Mucosa of rectum (tissue), 2 donors: ENCODE results near the gene ARHGAP6.

ENCODE experiments used
- H3K27ac ChIP-seq, 2 donors: one replicate each; pipeline ENCODE4 v1.7.0; 2013; ENCODE audit warnings: inconsistent platforms in 2 of 2, low read depth in 2 of 2, low read length in 2 of 2
- H3K27me3 ChIP-seq, 2 donors: one replicate each; pipeline ENCODE4 v1.7.0; 2013; ENCODE audit warnings: low read length in 2 of 2; ENCODE audit not compliant: control insufficient read depth in 2 of 2, insufficient read depth in 2 of 2
- H3K36me3 ChIP-seq, 2 donors: one replicate each; pipeline ENCODE4 v1.7.0; 2013; ENCODE audit warnings: low read length in 2 of 2; ENCODE audit not compliant: control insufficient read depth in 2 of 2, insufficient read depth in 2 of 2
- H3K4me1 ChIP-seq, 2 donors: one replicate each; pipeline ENCODE4 v1.7.0; 2013; ENCODE audit warnings: low read length in 2 of 2, mild to moderate bottlenecking in 1 of 2; ENCODE audit not compliant: control insufficient read depth in 2 of 2, insufficient read depth in 2 of 2
- H3K4me3 ChIP-seq, 2 donors: one replicate each; pipeline ENCODE4 v1.7.0; 2013; ENCODE audit warnings: low read length in 2 of 2
- H3K9ac ChIP-seq, 2 donors: one replicate each; pipeline ENCODE4 v1.7.0; 2013; ENCODE audit warnings: low read length in 2 of 2, low read depth in 1 of 2, mild to moderate bottlenecking in 1 of 2
- H3K9me3 ChIP-seq, 2 donors: one replicate each; pipeline ENCODE4 v1.7.0; 2013; ENCODE audit warnings: low read length in 2 of 2; ENCODE audit not compliant: control insufficient read depth in 2 of 2
- donor health status: healthy.
- donor health status: Normal muscosa, but diverticular disease.

ARHGAP6 gene

GRCh38 chrX:11611161-11611560, 54.6 kb downstream of the ARHGAP6 start:
- Histone ChIP-seq H3K9ac (no peak overlapping the region), H3K4me3 (no peak overlapping the region), H3K27ac (no peak overlapping the region), H3K9me3 (no peaks in the 10 kb centered on the region), H3K36me3 (no peaks in the 10 kb centered on the region), H3K27me3 (no peaks in the 10 kb centered on the region), H3K4me1 (no peaks in the 10 kb centered on the region)

- Histone ChIP-seq H3K27me3 (no peaks in the 10 kb centered on the region), H3K36me3 (no peaks in the 10 kb centered on the region)
Observed at GRCh38 chrX:11609109-11609508, 56.6 kb downstream of the ARHGAP6 start.

GRCh38 chrX:11606408-11606807, 59.3 kb downstream of the ARHGAP6 start:
- Histone ChIP-seq H3K36me3 (no peaks in the 10 kb centered on the region), H3K9me3 (no peaks in the 10 kb centered on the region), H3K4me3 (no peak overlapping the region), H3K9ac (no peak overlapping the region), H3K27ac (no peak overlapping the region), H3K4me1 (no peaks in the 10 kb centered on the region), H3K27me3 (no peaks in the 10 kb centered on the region)

More at GRCh38 chrX:11609109-11609508, 56.6 kb downstream of the ARHGAP6 start:
- Histone ChIP-seq H3K9ac (no peak overlapping the region), H3K9me3 (no peaks in the 10 kb centered on the region), H3K4me1 (no peaks in the 10 kb centered on the region), H3K4me3 (no peak overlapping the region), H3K27ac (no peak overlapping the region)

- no peaks in the 10 kb centered on the region for H3K27me3 ChIP-seq
Observed at GRCh38 chrX:11600578-11600977, 65.1 kb downstream of the ARHGAP6 start.

GRCh38 chrX:11597479-11597878, 68.2 kb downstream of the ARHGAP6 start:
- Histone ChIP-seq H3K9me3 (no peaks in the 10 kb centered on the region), H3K9ac (no peak overlapping the region), H3K36me3 (no peaks in the 10 kb centered on the region), H3K27ac (no peak overlapping the region), H3K4me1 (no peaks in the 10 kb centered on the region), H3K27me3 (no peaks in the 10 kb centered on the region), H3K4me3 (no peak overlapping the region)

More at GRCh38 chrX:11600578-11600977, 65.1 kb downstream of the ARHGAP6 start:
- Histone ChIP-seq H3K4me1 (no peaks in the 10 kb centered on the region), H3K27ac (no peak overlapping the region), H3K9ac (no peak overlapping the region), H3K4me3 (no peak overlapping the region), H3K9me3 (no peaks in the 10 kb centered on the region), H3K36me3 (no peaks in the 10 kb centered on the region)

GRCh38 chrX:11591723-11592346, 73.9 kb downstream of the ARHGAP6 start:
- H3K4me1 ChIP-seq: no peaks in the 10 kb centered on the region
- H3K9me3 ChIP-seq: no peaks in the 10 kb centered on the region
- no peak overlapping the region for H3K4me3 ChIP-seq
- no peak overlapping the region for H3K9ac ChIP-seq
- H3K27ac ChIP-seq: no peak overlapping the region
- no peaks in the 10 kb centered on the region for H3K27me3 ChIP-seq
- H3K36me3 ChIP-seq: no peaks in the 10 kb centered on the region

GRCh38 chrX:11589641-11590040, 76.1 kb downstream of the ARHGAP6 start:
- no peak overlapping the region for H3K27ac ChIP-seq

GRCh38 chrX:11588097-11588496, 77.6 kb downstream of the ARHGAP6 start:
- no peak overlapping the region for H3K27ac ChIP-seq
- no peaks in the 10 kb centered on the region for H3K27me3 ChIP-seq
- no peaks in the 10 kb centered on the region for H3K36me3 ChIP-seq
- H3K4me3 ChIP-seq: no peak overlapping the region
- H3K9me3 ChIP-seq: no peaks in the 10 kb centered on the region
- H3K9ac ChIP-seq: no peak overlapping the region
- H3K4me1 ChIP-seq: no peaks in the 10 kb centered on the region

More at GRCh38 chrX:11589641-11590040, 76.1 kb downstream of the ARHGAP6 start:
- Histone ChIP-seq H3K9ac (no peak overlapping the region), H3K9me3 (no peaks in the 10 kb centered on the region), H3K4me1 (no peaks in the 10 kb centered on the region), H3K4me3 (no peak overlapping the region), H3K27me3 (no peaks in the 10 kb centered on the region), H3K36me3 (no peaks in the 10 kb centered on the region)

GRCh38 chrX:11585174-11585573, 80.5 kb downstream of the ARHGAP6 start:
- Histone ChIP-seq H3K36me3 (no peaks in the 10 kb centered on the region), H3K27ac (no peak overlapping the region), H3K9ac (no peak overlapping the region), H3K27me3 (no peaks in the 10 kb centered on the region), H3K9me3 (no peaks in the 10 kb centered on the region), H3K4me1 (no peaks in the 10 kb centered on the region), H3K4me3 (no peak overlapping the region)

GRCh38 chrX:11580789-11581188, 84.9 kb downstream of the ARHGAP6 start:
- Histone ChIP-seq H3K9me3 (no peaks in the 10 kb centered on the region), H3K4me3 (no peak overlapping the region), H3K9ac (no peak overlapping the region), H3K27ac (no peak overlapping the region), H3K36me3 (no peaks in the 10 kb centered on the region), H3K4me1 (no peaks in the 10 kb centered on the region), H3K27me3 (no peaks in the 10 kb centered on the region)
